HS-27A (cell line): ENCODE data around the gene TSPAN3.

ENCODE experiments used
- DNase-seq: peaks from one replicate; pipeline ENCODE4 v3.0.0-alpha.2; 2012; ENCODE audit warnings: low read depth, missing footprints

Gene TSPAN3

GRCh38 chr15:77053709-77054108 is 17.2 kb downstream of the TSPAN3 start:
- DNase-seq: no peak

GRCh38 chr15:77052556-77052955 is 18.4 kb downstream of the TSPAN3 start:
- no peak for DNase-seq

GRCh38 chr15:77048135-77048876 is 22.6 kb downstream of the TSPAN3 start:
- DNase-seq: no peak

GRCh38 chr15:77046704-77047412 is 24.1 kb downstream of the TSPAN3 start:
- no peak for DNase-seq

- DNase-seq: no peak
Observed at GRCh38 chr15:77045985-77046384, 24.9 kb downstream of the TSPAN3 start.

- no peak for DNase-seq
Observed at GRCh38 chr15:77044228-77045042, 26.5 kb downstream of the TSPAN3 start.

- DNase-seq: no peak
Observed at GRCh38 chr15:77042955-77043920, 27.7 kb downstream of the TSPAN3 start.

GRCh38 chr15:77042245-77042919 is 28.5 kb downstream of the TSPAN3 start:
- DNase-seq: no peak

- no peak for DNase-seq
Observed at GRCh38 chr15:77040673-77041072, 30.2 kb downstream of the TSPAN3 start.

- no peak for DNase-seq
Observed at GRCh38 chr15:77039848-77040247, 31.1 kb downstream of the TSPAN3 start.

GRCh38 chr15:77039217-77039533 is 31.7 kb downstream of the TSPAN3 start:
- no peak for DNase-seq

- no peak for DNase-seq
Observed at GRCh38 chr15:77038312-77039216, 32.3 kb downstream of the TSPAN3 start.

- no peak for DNase-seq
Observed at GRCh38 chr15:77037388-77038209, 33.3 kb downstream of the TSPAN3 start.

GRCh38 chr15:77036537-77037387 is 34.1 kb downstream of the TSPAN3 start:
- DNase-seq: no peak

GRCh38 chr15:77035999-77036471 is 34.9 kb downstream of the TSPAN3 start:
- DNase-seq: no peak

GRCh38 chr15:77035584-77035983 is 35.3 kb downstream of the TSPAN3 start:
- no peak for DNase-seq

GRCh38 chr15:77034695-77035489 is 36.0 kb downstream of the TSPAN3 start:
- no peak for DNase-seq
